ENCODE data around the gene LIPI.

Gene LIPI

DNA sequence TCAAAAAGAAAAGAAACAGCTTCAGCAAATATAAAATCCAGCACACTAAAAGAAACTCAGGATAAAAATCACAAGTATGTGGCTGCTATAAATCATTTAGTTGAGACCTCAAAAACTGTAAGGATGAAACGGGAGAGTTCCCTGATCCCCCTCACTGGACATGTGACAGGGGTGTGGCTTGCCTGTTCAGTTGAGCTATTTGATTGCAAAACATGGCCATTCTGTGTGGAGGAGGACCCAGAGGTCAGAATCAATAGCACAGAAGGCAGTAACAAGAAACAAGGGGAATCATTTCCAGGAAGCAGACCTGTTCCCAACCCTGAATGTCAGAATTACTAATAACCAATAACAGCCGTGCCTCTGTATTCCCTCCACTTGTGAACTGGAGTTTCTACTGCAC, 33.1 kb upstream of the LIPI start:
- no peak for DNase-seq (ENCODE audit: low spot score)

DNA sequence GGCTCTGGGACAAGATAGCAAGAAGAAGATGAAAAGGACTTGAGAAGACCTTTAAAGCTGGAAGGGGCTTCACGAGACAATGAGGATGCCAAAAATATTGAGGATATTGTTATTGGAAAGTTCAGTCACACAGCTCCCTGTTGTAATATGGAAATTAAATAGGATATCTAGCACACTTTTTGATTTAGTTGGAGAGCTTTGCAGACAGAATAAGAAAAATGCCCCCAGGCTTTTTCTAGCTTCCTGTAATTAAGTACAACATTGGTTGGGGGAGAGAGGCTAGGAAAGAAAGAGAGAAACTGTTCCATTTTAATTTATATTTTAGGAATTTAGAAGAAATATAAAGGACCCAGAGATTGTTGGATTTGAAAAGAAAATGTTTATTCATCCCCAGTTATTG, 32.7 kb upstream of the LIPI start:
- TF ChIP-seq, protein P1, sequence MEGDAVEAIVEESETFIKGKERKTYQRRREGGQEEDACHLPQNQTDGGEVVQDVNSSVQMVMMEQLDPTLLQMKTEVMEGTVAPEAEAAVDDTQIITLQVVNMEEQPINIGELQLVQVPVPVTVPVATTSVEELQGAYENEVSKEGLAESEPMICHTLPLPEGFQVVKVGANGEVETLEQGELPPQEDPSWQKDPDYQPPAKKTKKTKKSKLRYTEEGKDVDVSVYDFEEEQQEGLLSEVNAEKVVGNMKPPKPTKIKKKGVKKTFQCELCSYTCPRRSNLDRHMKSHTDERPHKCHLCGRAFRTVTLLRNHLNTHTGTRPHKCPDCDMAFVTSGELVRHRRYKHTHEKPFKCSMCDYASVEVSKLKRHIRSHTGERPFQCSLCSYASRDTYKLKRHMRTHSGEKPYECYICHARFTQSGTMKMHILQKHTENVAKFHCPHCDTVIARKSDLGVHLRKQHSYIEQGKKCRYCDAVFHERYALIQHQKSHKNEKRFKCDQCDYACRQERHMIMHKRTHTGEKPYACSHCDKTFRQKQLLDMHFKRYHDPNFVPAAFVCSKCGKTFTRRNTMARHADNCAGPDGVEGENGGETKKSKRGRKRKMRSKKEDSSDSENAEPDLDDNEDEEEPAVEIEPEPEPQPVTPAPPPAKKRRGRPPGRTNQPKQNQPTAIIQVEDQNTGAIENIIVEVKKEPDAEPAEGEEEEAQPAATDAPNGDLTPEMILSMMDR (IDR thresholded peaks at IDR 0.05; ENCODE audit: borderline replicate concordance, control extremely low read depth, extremely low read depth, insufficient read depth, missing control alignments): no peak
- DNase-seq (ENCODE audit: low spot score): no peak
- in situ Hi-C loops (cut with MboI; ENCODE audit: low sequenced_read_pairs, unreplicated experiment): no loop called here

More for the DNA sequence above, 33.1 kb upstream of the LIPI start:
- TF ChIP-seq, protein P1 (IDR thresholded peaks at IDR 0.05; ENCODE audit: borderline replicate concordance, control extremely low read depth, extremely low read depth, insufficient read depth, missing control alignments): no peak
- in situ Hi-C loops (cut with MboI; ENCODE audit: low sequenced_read_pairs, unreplicated experiment): no loop called here

DNA sequence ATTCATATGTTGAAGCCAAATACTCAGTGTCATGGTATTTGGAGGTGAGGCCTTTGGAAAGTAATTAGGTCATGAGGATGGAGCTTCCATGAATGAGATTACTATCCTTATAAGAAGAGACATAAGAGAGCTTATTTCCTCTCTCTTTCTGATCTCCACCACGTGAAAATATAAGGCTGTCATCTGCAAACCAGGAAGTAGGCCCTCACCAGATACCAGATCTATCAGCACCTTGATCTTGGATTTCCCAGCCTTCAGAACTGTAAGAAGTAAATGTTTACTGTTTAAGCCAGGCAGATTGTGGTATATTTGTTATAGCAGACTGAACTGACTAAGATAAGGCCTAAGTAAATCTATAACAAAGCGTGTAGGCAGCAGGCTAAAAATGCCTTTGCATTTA, 30.5 kb upstream of the LIPI start:
- in situ Hi-C loops (cut with MboI; ENCODE audit: low sequenced_read_pairs, unreplicated experiment): no loop called here
- DNase-seq (ENCODE audit: low spot score): no peak
- TF ChIP-seq, protein P1 (IDR thresholded peaks at IDR 0.05; ENCODE audit: borderline replicate concordance, control extremely low read depth, extremely low read depth, insufficient read depth, missing control alignments): no peak

DNA sequence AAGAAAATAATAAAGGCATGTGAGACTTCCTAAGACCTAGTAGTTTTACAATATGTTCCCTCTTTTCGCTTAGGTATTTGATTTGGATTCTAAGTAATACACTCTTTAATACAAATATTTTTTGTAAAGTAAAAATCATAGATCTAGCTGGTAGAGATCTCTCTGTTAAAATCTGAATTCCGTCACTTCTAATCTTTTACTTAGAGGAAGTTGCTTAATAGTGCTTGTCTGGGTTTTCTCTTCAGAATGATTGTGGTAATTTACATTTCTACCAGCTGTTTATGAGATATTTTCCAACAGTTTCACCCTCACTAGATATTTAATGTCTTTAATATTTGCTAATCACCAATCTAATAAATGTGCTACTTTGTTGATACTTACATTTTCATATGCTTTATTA, 28.5 kb upstream of the LIPI start:
- in situ Hi-C loops (cut with MboI; ENCODE audit: low sequenced_read_pairs, unreplicated experiment): no loop called here
- TF ChIP-seq, protein P1 (IDR thresholded peaks at IDR 0.05; ENCODE audit: borderline replicate concordance, control extremely low read depth, extremely low read depth, insufficient read depth, missing control alignments): no peak

DNA sequence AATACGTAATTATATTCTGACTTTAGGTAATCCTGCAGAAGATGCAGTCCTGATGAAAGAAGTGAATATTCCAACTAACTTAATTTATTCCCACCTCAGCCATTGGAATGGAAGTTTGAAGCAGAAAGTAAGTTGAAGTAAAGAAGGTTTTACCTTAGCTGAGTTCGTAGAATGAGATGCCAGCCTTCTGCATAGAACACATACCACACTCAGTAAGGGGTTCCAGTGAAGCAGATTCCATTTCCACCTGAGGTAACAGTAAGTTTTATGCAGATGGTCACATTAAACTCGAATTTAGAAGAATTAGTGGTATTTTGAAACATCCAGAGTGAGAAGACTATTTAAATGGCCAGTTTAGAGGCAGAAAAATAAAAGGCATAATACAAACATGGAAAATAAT, 25.4 kb upstream of the LIPI start:
- in situ Hi-C loops (cut with MboI; ENCODE audit: low sequenced_read_pairs, unreplicated experiment): no loop called here
- TF ChIP-seq, protein P1 (IDR thresholded peaks at IDR 0.05; ENCODE audit: borderline replicate concordance, control extremely low read depth, extremely low read depth, insufficient read depth, missing control alignments): no peak
- no peak for DNase-seq (ENCODE audit: low spot score)

More for the DNA sequence above, 28.5 kb upstream of the LIPI start:
- no peak for DNase-seq (ENCODE audit: low spot score)

DNA sequence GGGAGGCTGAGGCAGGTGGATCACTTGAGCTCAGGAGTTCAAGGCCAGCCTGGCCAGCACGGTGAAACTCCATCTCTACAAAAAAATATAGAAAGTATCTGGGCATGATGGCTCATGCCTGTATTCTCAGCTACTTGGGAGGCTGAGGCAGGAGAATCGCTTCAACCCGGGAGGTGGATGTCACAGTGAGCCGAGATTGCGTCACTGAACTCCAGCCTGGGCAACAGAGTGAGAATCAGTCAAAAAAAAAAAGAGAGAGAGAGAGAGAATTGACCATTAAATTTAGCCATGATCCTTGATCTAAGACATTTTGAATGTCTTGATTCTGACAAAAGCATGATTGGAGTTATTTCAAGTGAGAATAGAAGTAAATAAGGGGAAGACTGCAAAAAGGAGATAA, 24.3 kb upstream of the LIPI start:
- DNase-seq (ENCODE audit: low spot score): no peak
- in situ Hi-C loops (cut with MboI; ENCODE audit: low sequenced_read_pairs, unreplicated experiment): no loop called here
- TF ChIP-seq, protein P1 (IDR thresholded peaks at IDR 0.05; ENCODE audit: borderline replicate concordance, control extremely low read depth, extremely low read depth, insufficient read depth, missing control alignments): no peak

DNA sequence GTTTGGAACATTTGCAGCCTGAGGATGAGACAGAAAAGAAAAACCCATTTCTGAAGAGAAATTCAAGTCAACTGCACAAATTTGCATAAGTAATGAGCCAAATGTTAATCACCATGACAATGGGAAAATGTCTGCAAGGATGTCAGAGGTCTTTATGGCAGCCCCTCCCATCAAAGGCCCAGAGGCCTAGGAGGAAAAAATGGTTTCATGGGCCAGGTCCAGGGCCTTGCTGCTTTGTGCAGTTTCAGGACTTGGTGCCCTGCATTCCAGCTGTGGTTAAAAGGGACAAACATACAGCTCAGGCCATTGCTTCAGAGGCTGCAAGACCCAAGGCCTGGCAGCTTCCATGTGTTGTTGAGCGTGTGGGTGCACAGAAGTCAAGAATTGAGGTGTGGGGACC, 18.6 kb upstream of the LIPI start:
- TF ChIP-seq, protein P1 (IDR thresholded peaks at IDR 0.05; ENCODE audit: borderline replicate concordance, control extremely low read depth, extremely low read depth, insufficient read depth, missing control alignments): no peak
- in situ Hi-C loops (cut with MboI; ENCODE audit: low sequenced_read_pairs, unreplicated experiment): no loop called here

More for the DNA sequence above, 18.6 kb upstream of the LIPI start:
- DNase-seq (ENCODE audit: low spot score): no peak
